ENCODE measurements around the gene ZSCAN22.

ZSCAN22 gene

GRCh38 chr19:58311345-58311865 lies 15.4 kb upstream of the ZSCAN22 start:
- no peak for DNase-seq (ENCODE audit: low read depth, low spot score)
- ChIA-PET POLR2A (no interaction called here), CTCF (interaction anchor here (1.0 to 1.2 kb wide), 2 partner anchors 11 to 14 kb away, joined by 4 read pairs; no protein-coding TSS in a partner anchor)
- no peak for TF ChIP-seq CTCF (IDR thresholded peaks at IDR 0.05; ENCODE audit: insufficient read depth, low read length, missing control alignments)
- H3K4me3 ChIP-seq (ENCODE audit: low read depth, low read length) = no peak overlapping the region

DNA sequence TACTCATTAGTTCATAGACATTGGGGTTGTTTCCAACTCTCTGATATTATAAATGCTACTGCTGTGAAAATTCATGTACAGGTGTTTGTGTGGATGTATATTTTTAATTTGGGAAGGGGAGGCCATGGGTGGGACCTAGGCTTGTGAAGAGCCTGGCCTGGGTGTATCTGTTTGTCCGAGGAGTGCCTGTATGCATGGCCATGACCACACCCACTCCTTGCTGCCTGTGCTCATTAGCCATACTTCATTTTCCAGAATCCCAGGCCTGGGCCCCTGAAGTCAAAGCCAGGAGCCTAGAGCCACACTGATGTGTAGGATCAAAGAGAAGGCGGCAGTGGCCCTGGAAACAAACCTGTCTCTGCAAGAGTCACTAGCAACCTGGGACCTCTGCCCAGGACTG lies 11.2 kb upstream of the ZSCAN22 start:
- no peak for TF ChIP-seq CTCF (IDR thresholded peaks at IDR 0.05; ENCODE audit: insufficient read depth, low read length, missing control alignments)
- ChIA-PET CTCF (no interaction called here), POLR2A (no interaction called here)
- no peak overlapping the region for H3K4me3 ChIP-seq (ENCODE audit: low read depth, low read length)
- no peak for DNase-seq (ENCODE audit: low read depth, low spot score)

GRCh38 chr19:58317476-58318072 lies 9.2 kb upstream of the ZSCAN22 start:
- CTCF ChIA-PET = interaction anchor here (1.8 kb wide), 1 partner anchor 9 kb away, joined by 8 read pairs; no protein-coding TSS in a partner anchor
- no peak overlapping the region for H3K4me3 ChIP-seq (ENCODE audit: low read depth, low read length)
- DNase-seq (ENCODE audit: low read depth, low spot score) = no peak
- no peak for TF ChIP-seq CTCF (IDR thresholded peaks at IDR 0.05; ENCODE audit: insufficient read depth, low read length, missing control alignments)
- POLR2A ChIA-PET = interaction anchor here (0.7 to 2.2 kb wide), 4 partner anchors 9 to 17 kb away, joined by 3 to 6 read pairs (median 4); partner anchors contain the start of gene ZSCAN22

DNA sequence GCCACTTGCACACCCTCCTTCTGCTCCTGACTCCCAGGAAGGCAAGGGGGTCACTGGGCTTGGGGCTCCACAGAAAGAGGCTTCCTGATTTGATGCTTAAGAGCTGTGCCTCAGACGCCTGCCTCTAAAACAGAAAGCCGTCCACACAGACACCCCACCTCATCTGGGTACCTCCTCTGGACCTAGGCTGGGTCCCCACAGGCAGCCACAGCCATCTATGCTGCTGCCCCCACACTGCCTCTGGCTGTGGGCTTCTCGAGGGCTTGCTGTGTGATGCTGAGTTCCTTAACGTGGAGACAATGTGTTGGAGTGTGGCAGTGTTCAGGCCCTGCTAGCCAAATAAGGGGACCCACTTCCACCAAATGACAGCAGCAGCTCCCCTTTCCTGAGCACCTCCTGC lies 8.5 kb upstream of the ZSCAN22 start:
- DNase-seq (ENCODE audit: low read depth, low spot score) = no peak
- CTCF ChIA-PET = interaction anchor here (0.5 to 1.8 kb wide), 3 partner anchors 10 to 31 kb away, joined by 3 to 8 read pairs (median 5); no protein-coding TSS in a partner anchor
- POLR2A ChIA-PET = interaction anchor here (1.2 to 2.2 kb wide), 3 partner anchors 8 to 13 kb away, joined by 3 to 6 read pairs (median 5); partner anchors contain the start of gene ZSCAN22
- H3K4me3 ChIP-seq (ENCODE audit: low read depth, low read length) = no peak overlapping the region
- TF ChIP-seq CTCF (IDR thresholded peaks at IDR 0.05; ENCODE audit: insufficient read depth, low read length, missing control alignments) = no peak

DNA sequence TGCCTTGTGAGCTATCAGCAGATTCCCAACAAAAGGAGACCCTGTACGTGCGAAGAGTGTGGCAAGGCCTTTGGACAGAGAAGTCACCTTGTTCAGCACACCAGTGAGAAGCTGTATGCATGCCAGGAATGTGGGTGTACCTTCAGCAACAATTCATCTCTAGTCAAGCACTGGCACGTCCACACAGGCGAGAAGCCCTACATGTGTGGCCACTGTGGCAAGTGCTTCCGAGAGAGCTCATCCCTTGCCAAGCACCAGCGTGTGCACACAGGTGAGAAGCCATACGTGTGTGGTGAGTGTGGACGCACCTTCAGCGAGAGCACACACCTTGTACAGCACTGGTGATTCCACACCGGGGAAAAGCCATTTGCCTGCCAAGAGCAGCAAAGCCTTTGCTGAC lies 7.6 kb upstream of the ZSCAN22 start:
- no peak for TF ChIP-seq CTCF (IDR thresholded peaks at IDR 0.05; ENCODE audit: insufficient read depth, low read length, missing control alignments)
- H3K4me3 ChIP-seq (ENCODE audit: low read depth, low read length) = no peak overlapping the region
- POLR2A ChIA-PET = interaction anchor here (2.2 kb wide), 1 partner anchor 14 kb away, joined by 5 read pairs; no protein-coding TSS in a partner anchor
- CTCF ChIA-PET = interaction anchor here (1.4 kb wide), 1 partner anchor 13 kb away, joined by 5 read pairs; no protein-coding TSS in a partner anchor
- DNase-seq (ENCODE audit: low read depth, low spot score) = no peak

DNA sequence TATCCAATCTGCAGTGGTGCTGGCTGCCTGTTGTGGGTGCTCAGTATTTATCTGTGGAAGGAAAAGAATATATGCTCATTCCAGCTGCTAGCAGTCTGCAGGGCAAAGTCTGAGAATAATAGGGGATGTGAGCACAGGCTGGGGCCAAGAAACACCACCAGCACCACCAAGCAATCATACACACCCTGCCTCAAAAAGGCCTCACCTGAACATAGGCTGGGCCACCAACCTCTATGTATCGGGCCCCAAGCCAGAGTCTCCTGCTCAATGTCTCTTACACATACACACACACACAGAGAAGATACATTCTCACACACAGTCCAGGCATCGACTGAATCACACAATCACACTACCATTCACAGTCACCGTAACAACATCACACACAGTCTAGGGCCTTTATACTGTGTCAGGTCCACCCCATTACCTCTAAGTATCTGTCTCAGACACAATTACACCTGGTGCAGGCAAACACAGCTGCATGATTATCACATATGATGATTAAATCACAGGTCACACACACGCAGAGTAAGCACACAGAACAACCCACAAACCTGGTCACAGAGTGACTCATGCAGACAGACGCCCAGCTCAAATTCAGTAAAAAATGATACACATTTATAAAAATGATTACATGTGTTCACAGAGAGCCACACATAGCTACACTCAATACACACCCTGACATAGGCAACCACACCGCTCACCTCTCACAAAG lies 1.3 kb upstream of the ZSCAN22 start:
- CTCF ChIA-PET = no interaction called here
- peak overlapping the region; percentile 99 for H3K4me3 ChIP-seq (ENCODE audit: low read depth, low read length)
- POLR2A ChIA-PET = no interaction called here
- TF ChIP-seq CTCF (IDR thresholded peaks at IDR 0.05; ENCODE audit: insufficient read depth, low read length, missing control alignments) = no peak
- DNase-seq (ENCODE audit: low read depth, low spot score) = no peak
